ENCODE measurements around the gene SNTB2.
"Not testable (repeated sequence)": the region's sequence is repeated elsewhere in the genome, so short reads cannot be mapped to it uniquely, and the experiment has no call there.

SNTB2 gene

DNA sequence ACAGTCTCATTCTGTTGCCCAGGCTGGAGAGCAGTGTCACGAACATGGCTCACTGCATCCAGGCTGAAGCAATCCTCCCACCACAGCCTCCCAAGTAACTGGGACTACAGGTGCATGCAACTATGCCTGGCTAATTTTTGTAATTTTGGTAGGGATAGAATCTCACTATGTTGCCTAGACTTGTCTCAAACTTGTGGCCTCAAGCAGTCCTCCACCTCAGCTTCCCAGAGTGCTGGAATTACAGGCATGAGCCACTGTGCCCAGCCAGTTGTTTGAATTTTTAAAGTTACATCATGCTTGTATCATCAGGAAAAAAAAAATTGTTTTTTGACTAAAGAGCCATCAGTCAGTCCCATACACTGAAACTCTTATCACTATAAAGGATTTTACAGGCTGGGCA lies 107.1 kb downstream of the SNTB2 start:
- DNase-seq, result no peak

DNA sequence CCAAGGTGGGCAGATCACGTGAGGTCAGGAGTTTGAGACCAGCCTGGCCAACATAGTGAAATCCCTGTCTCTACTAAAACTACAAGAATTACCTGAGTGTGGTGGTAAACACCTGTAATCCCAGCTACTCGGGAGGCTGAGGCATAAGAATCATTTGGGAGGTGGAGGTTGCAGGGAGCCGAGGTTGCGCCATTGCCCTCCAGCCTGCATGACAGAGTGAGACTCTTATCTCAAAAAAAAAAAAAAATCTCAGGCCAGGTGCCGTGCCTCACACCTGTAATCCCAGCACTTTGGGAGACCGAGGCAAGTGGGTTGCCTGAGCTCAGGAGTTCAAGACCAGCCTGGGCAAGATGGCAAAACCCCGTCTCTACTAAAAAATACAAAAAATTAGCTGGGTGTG lies 109.8 kb downstream of the SNTB2 start:
- DNase-seq, result not testable (repeated sequence)

DNA sequence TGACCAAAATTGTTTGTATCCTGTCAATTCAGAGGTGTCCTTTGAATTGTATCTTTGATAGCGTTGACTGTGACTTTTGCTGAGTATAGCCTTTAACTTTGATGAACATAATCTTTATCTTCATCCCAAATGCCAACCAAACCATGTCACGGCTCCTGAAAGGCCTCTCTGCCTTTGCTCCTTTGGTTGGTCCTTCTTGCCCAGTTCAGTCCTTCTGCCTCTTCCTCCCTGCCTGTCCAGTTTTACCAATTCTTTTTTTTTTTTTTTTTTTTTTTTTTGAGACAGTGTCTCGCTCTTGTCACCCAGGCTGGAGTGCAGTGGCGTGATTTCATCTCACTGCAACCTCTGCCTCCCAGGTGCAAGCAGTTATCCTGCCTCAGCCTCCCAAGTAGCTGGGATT lies 111.3 kb downstream of the SNTB2 start:
- no peak for DNase-seq

DNA sequence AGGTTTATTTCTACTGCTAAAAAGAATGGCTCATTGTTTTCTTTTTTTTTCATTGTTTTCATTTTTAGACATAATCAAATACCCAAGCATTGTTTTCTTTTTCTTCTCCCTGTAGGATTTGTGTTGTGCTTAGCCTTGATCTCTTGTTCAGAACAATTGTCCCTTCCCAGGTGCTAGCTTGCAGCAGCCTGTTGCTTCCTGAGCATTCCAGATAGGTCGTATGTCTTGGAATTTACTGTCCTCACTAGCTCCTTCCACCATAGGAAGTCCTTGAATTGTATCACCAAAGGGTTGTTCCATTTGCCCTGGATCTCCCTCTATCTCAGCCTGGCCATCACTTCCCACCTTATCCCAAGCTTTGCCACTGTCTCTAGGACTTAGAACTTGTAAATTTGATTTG lies 114.2 kb downstream of the SNTB2 start:
- no peak for DNase-seq

DNA sequence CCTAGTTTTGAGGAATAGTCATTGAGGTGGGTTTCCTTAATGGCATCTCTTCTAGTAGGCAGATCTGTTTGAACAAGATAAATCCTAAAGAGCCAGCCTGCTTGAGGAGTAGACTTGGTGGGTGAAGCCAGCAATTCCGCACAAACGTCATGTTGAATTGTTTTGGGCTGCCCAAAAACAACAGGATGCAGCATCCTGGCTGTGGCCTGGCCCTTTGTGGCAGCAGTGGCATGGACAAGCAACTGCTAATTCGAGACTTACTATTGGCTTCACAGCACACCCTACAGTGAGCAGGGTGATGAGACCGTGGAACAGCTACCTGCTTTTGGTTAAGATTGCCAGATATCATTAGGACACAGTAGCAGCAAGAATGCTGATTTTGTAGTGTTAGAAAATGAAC lies 114.9 kb downstream of the SNTB2 start:
- no peak for DNase-seq

DNA sequence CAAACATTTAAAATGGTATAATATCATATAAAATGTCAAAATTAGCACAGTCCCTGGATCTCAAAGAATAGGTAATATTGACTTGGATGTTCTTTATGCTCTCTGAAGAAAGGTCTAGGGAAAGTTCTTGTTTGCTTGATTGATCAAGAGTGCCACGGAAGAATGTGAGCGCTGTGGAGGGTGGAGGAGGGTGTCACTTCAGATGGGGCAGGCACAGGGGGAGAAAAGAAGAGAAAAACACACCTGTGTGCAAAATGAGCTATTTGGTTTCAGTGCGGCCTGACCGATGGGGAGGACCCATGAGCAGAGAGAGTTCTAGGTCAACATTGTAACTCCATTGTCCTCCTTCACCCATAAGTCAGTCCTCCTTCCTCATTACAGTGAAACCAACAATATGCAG lies 115.3 kb downstream of the SNTB2 start:
- DNase-seq, result no peak

DNA sequence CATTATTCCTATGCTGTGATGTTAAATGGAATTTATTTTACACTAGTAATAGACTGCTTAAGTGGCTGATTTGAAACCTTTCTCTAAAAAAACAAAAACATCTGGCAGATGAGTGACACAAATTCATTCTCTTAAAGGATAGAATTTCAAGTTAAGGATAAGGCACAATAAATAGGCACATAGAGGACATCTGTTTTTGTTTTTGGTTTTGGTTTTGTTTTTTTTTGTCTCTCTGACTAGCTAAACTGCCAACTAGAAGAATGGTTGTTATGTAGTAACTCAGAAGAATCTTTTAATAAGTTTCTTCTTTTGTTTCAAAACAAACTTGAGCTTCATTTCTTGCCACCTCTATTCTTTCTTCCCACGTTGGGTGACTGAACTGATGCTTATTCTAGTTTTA lies 119.1 kb downstream of the SNTB2 start:
- no peak for DNase-seq

DNA sequence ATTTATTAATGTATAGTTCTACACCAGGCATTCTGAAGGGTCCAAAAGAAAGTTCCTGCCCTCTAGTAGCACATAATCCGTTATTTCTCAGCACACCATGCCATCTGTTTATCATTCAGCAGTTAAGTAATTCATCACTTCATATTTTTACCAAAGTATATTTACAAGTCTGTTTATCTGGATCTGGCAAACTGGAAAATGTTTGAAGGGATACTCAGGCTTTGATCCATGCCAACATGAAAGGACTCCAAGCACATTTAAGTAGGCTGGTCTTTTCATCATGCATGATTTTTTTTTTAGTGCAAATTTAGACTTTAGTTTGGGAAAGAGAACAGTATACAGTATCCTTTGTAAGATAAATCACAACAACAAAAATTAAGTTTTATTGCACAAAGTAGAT lies 120.1 kb downstream of the SNTB2 start:
- DNase-seq, result no peak

DNA sequence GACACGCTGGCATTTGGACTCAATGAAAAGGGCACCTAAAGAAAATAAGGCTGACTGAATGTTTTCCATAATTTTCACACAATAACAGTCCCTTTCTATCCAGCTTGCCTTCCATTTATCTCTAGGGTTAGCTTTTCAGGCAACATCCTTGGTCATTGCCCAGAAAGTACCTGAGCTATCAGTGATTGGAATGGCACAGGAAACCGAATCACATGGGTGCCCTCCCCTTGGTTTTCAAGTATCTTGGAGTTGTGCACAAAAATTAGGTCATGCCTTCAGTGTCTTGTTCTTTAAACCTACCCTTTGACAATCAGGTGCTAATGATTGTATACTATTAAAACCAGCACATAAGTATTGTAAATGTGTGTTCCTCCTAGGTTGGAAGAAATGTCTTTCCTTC lies 120.9 kb downstream of the SNTB2 start:
- no peak for DNase-seq

DNA sequence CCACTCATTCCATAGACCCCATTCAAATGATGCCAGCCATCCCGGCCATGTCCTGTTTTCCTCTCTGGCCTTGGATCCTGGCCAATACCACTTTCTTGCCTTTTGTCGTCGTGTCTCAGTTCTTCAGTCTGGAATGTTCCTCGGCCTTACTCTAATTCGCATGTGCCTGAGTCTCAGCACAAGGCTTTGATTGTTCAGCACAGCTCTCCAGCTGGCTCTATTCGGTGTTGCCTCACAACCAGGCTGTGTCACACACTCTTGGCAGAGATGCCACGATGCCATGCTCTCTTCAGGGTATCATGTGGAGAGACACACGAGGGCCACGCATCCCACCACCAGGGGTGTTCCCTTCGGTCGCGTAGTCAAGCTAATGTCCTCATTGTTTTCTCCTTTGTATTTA lies 122.4 kb downstream of the SNTB2 start:
- no peak for DNase-seq

DNA sequence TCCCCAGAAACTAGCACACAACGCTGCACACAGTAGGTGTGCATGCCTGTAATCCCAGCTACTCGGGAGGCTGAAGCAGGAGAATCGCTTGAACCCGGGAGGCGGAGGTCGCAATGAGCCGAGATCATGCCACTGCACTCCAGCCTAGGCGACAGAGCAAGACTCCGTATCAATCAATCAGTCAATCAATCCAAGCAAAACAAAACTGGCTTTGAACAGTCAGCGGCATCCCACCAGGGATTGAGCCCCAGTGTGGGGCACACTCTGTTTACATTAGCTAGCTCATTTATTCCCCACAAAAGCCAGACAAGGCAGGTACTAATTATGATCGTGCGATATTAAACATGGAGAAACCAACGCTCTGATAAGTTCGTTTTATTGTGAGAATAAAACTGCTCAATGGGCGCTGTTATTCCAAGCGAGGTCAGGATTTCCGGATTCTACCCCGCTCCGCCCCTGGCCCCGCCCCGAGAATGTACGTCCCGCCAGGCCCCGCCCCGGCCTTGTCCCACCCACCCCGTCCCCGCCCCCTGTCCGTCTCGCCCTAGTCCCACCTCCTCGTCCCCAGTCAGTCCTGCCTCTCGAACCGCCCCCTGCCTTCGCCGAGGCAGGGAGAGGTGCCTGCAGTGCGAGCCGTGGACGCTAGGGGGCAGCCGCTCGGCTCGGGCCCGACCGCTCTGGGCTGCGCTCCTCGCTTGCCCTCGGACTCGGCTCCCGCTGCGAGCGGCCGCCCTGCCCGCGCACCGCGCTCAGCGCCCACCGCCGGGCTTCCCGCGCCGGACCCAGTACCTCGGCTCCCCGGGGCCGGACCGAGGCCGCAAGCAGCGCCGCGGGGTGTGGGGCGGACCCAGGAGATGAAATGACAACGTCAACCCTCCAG lies 123.9 kb downstream of the SNTB2 start, which contains the start of gene VPS4A:
TSS of gene VPS4A (plus strand) at position 698 of the 880 bp plus-strand sequence. CDS start at position 860, 162 bp downstream.
- peak; percentile 99 for DNase-seq

DNA sequence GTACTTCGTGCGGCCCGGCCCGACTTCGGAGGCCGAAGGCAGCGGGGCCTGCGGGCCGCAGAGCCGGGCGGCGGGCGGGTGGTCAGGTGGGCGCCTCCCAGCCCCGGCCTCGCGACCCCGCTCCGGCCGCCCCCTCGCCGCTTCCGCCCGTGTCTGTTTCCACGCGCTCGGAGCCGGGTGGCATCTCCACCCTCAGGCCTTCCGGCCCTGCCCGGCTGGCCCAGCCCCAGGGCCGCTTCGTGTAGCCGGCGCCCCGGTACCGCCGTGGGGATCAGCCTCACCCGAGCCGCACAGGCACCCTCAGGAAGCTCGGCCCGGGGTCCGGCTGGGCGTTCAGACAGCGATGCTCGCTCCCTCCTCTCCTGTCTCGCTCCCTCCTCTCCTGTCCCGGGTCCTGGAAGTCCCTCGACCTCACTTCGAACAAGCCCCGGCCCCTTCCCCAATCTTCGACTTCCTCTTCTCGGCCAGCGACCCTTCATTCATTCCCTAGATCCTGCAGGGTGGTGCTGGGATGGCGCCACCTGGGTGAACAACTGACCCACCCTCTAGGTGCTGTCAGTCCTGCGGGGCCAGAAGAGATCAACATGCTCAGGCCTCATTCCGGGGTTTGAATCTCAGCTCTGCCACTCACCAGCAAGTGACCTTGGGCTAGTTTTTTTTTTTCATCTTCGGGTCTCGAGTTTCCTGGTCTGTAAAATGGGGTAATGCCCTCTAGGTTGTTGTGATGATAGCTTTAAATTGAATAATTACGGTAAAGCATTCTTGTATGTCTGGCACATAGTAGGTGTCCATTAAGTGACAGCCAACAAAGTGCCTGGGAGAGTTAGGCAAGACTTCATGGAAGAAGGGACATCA lies 124.8 kb downstream of the SNTB2 start:
- peak; percentile 81 for DNase-seq

DNA sequence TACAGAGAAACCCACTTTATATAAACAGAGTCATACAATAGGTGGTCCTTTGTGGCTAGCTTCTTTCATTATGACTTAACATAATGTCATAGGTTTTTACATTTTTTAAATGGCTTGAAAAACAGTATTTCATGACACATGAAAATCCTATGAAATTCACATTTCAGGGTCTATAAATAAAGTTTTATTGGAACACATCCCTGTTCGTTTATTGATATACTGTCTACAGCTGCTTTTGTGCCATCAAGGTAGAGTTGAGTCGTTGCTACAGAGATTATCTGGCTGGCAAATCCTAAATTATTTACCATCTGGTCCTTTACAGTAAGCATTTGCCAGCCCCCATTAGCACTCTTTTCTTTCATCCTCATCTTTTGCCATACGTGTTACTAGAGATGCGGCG lies 126.5 kb downstream of the SNTB2 start:
- DNase-seq, result no peak

DNA sequence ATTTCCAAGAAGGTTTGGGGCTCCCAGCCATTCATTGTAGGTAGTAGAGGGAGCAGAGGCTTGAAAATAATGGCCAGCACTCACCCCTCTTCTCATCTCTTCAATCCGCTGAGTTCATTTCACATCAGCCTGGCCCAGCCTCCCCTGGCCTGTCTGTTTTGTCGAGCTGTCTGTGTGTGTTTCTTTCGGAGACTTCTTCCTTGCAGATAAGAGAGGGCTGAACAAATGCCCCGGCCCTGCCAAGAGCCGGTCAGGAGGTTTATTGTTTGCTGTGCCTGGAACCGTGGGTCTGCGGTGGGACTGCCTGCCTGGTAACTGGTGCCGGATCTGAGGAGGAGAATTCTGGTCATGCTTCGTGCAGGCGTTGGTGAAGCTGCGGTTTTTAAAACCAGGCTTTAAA lies 127.6 kb downstream of the SNTB2 start:
- DNase-seq, result no peak

DNA sequence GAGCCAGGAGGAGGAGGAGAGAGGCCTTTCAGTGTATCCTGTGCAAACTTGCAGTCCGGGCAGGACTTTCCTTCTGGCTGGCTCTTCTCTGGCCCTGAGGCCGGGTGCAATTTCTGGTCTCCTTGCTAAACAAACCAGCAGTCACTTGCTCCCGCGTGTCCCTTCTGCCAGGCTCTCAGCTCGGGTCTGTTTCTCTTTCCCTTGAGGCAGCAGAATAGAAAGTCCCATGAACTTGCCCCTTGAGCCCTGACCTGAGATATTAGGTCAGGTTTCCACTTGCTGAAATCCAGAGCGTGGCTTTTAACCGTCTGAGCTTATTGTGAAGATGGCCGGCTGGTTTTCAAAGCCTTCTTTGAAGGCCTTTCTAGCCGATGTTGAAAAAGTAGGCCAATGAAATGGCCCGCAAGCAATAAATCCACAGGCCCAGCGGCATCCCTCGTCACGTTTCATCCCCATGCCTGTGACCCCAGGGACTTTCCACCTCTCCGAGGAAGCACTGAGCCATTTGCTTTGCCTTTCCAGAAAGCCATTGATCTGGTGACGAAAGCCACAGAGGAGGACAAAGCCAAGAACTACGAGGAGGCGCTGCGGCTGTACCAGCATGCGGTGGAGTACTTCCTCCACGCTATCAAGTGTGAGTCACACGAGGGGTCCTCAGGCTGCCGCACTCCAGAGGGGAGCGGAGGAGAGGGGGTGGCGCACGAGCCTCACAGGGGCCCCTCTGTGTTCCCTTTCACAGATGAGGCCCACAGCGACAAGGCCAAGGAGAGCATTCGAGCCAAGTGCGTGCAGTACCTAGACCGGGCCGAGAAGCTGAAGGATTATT lies 128.7 kb downstream of the SNTB2 start:
- no peak for DNase-seq

DNA sequence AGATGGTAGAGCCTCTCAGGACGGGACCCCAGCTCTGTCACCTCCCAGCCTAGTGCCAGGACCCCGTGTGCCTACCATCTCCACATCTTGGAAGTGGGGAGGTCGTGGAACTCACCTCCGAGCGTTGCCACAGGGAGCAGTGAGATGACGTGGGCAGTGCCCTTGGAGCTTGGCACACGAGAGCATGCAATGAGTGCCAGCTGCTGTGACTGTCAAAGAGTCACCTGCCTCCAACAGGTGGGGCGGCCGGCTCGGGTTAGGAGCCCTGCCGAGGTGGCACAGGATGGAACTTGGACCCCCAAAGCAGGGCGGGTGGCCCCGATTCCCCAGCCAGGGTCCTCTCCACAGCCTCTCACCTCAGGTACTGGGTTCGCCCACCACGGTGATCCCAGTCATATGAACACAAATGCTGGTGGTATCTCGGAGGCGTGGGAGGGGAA lies 129.7 kb downstream of the SNTB2 start:
- DNase-seq, result no peak

DNA sequence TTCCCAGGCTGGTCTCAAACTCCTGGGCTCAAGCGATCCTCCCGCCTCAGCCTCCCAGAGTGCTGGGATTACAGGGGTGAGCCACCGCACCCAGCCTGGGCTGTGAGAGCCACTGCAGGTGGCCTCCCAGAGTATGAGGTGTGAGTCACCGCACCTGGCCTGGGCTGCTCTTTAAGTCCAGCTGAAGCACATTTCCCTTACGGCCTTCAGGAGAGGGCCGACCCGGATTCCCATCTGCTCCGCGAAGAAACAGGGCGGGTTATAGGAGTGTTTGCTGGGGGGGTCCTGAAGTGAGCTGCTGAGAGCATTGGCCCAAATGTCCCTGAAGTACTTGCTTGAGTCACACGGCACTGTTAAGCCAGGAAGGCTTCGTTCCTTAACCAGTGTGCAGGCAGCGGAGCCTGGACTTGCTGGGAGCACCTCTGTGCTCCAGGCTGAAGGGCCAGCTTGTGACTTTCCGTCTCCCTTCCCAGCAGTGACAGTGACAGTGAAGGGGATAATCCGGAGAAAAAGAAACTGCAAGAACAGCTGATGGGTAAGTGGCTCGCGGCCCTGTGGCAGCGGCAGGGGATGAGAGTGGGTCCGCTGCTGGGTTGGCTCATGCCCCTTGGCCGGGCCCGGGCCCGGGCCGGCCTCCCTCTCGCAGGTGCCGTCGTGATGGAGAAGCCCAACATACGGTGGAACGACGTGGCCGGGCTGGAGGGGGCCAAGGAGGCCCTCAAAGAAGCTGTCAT lies 131.4 kb downstream of the SNTB2 start:
- no peak for DNase-seq

DNA sequence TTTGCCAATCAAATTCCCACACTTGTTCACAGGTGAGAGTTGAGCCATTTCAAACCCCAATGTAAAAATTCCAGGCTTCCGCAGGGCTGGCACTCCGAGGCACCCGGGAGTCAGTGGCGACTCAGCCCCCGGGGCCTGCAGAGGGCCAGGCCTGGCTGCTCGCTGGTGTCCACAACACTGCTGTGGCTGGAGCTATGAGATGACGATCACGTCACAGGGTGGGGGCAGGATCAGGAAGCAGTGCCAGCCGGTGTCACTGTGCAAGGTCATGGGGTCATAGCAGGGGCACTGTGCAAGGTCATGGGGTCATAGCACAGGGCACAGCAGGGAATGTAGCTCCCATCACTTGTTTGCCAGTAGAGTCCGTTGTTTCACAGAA lies 131.9 kb downstream of the SNTB2 start:
- DNase-seq, result peak; percentile 58

DNA sequence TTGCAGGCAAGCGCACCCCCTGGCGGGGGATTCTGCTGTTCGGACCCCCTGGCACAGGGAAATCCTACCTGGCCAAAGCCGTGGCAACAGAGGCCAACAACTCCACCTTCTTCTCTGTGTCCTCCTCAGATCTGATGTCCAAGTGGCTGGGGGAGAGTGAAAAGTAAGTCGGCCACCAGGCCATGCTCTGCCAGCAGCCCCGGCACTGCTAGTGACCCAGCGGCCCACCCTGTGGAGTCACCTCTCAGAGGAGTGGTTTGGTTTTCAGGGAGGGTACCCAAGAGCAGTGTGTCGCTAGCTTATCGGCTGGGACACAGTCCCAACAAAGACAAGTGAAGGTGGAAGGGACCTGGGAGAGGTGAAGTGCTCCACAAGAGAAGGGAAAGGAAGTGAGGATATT lies 132.4 kb downstream of the SNTB2 start:
- no peak for DNase-seq

DNA sequence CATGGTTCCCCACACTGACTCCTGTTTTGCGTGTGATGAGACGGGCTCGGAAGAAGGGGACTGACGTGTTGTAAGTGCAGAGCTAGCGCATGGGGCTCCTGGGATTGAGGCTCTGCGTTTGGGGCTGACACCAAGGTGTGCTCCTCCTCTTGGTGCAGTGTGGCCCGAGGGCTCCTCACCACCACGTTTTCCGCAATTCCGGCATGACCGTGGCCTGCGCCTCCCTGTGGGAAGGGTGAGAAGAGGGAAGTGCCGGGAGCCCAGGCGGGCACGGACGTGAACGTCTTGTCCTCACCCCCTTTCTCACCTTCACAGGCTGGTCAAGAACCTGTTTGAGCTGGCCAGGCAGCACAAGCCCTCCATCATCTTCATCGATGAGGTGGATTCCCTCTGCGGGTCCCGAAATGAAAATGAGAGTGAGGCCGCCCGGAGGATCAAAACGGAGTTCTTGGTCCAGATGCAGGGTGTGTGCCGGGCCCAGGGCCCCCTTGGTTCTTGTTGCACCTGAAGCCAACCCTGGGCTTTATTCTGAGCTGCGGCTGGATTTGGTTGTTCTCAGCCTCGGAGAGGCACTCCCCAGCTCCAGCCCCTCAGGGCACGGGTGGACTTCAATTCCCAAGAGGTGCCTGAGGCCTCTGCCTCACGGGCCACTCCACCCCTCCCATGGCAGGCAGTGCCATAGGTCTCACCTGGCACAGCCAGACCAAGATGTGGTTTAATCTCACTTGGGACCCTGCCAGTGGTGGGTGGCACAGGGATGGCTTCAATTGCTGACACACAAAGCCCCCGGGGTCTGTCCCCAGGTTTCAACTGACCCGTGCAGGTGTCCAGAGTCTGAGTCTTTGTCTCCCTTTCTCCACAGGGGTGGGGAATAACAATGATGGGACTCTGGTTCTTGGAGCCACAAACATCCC lies 133.1 kb downstream of the SNTB2 start:
- DNase-seq, result no peak

DNA sequence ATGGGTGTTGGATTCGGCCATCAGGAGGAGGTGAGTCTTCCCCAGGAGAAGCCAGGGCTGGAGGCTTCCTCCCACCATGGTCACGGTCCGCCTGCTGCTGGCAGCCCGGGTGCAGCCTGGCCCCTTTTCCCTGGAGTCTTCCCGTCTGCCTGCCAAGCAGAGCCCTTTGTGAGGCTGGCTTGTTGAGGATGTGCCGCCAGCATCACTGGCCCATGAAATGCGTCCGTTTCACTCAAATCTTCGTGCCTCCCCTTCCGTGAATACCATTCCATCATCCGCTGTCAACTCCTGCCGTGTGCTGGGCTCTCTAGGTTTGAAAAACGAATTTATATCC lies 133.7 kb downstream of the SNTB2 start:
- DNase-seq, result no peak

All from activated effector memory CD4-positive, alpha-beta T cell treated with anti-CD3 and anti-CD28 coated beads, Interleukin-2, amount 50 U/mL, for 16 hours (primary cell).